ENCODE data around the gene PTPN4. TPM values are rescaled to one million over a fixed set of nuclear protein-coding genes. Genes with fewer than 3 reads are reported as not detected.

Gene PTPN4
- total and polyA plus RNA-seq, 10 of the 15 experiments (the other 5 are each of a cell fraction or from before 2014, with no cell fraction given), result 5.0 to 29.7 (median 23.7) TPM

DNA sequence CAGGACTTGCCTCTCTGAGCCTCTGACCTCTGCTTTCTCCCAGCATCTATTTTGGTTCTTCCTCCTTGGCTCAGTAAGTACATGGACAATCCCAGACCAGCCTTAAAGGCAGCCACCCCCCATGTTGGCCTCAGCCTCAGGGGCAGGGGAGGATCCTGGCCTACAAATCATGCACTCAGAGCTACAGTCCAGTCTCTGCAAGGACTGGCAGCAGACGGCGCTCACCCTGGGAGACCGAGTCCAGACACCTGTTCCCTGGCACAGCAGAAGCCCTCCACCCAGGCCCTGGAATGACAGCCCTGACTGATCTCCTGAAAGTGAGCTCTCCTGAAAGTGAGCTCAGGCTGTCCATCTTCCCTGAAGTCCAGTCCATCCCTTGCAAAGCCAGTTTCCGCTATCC is 25.7 kb upstream of the PTPN4 start:
- Histone ChIP-seq H3K9me3 (replicated peaks; ENCODE audit: control insufficient read depth, insufficient read depth, low read length) (no peaks in the 10 kb centered on the region), H3K27ac (ENCODE audit: control insufficient read depth, insufficient read depth) (no peak overlapping the region), H3K36me3 (ENCODE audit: control insufficient read depth in 2 of 2, insufficient read depth in 2 of 2, low read length in 1 of 2) (no peaks in the 10 kb centered on the region), H3K4me1 (ENCODE audit: control insufficient read depth, insufficient read depth, low read length) (no peaks in the 10 kb centered on the region), H3K9ac (ENCODE audit: control insufficient read depth, insufficient read depth, low read length) (no peak overlapping the region), H3K4me3 (no peak overlapping the region), H4K20me1 (ENCODE audit: control insufficient read depth, insufficient read depth) (no peaks in the 10 kb centered on the region), H3K4me2 (ENCODE audit: control insufficient read depth, insufficient read depth) (no peak overlapping the region), H3K79me2 (ENCODE audit: control insufficient read depth, insufficient read depth, low read length) (no peaks in the 10 kb centered on the region), H3K27me3 (replicated peaks in 1 of 2; ENCODE audit: control insufficient read depth in 2 of 2, insufficient read depth in 2 of 2, low read length in 1 of 2) (no peaks in the 10 kb centered on the region; a peak in 1 of 4 replicates), H2AFZ (ENCODE audit: control insufficient read depth, low read depth, low read length) (no peak overlapping the region)
- TF ChIP-seq, protein P1, sequence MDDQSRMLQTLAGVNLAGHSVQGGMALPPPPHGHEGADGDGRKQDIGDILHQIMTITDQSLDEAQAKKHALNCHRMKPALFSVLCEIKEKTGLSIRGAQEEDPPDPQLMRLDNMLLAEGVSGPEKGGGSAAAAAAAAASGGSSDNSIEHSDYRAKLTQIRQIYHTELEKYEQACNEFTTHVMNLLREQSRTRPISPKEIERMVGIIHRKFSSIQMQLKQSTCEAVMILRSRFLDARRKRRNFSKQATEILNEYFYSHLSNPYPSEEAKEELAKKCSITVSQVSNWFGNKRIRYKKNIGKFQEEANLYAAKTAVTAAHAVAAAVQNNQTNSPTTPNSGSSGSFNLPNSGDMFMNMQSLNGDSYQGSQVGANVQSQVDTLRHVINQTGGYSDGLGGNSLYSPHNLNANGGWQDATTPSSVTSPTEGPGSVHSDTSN (IDR thresholded peaks at IDR 0.05; ENCODE audit: insufficient replicate concordance, low read depth, low read length), result no peak
- TF ChIP-seq BCL11A (IDR thresholded peaks at IDR 0.05; ENCODE audit: low read depth, low read length) (no peak), ASH2L (IDR thresholded peaks at IDR 0.05; ENCODE audit: borderline replicate concordance, low read depth) (no peak), NFXL1 (IDR thresholded peaks at IDR 0.05; ENCODE audit: borderline replicate concordance) (no peak), KDM1A (IDR thresholded peaks at IDR 0.05; ENCODE audit: borderline replicate concordance) (no peak), MYB (IDR thresholded peaks at IDR 0.05; ENCODE audit: borderline replicate concordance, low read depth, low read length) (no peak), CHD2 (IDR thresholded peaks at IDR 0.05; ENCODE audit: borderline replicate concordance, low read depth, low read length) (no peak), ZNF207 (IDR thresholded peaks at IDR 0.05; ENCODE audit: borderline replicate concordance) (no peak), POU2F2 (IDR thresholded peaks at IDR 0.05; ENCODE audit: borderline replicate concordance, low read depth, low read length) (no peak), FOXK2 (IDR thresholded peaks at IDR 0.05) (no peak)
- no peak for DNase-seq (ENCODE audit: low read depth, low spot score)
- WGBS (ENCODE audit: insufficient coverage, insufficient replicate concordance, low lambda C conversion rate, missing lambda C conversion rate), result 53% methylated on average over 4 of the region's 4 CpGs
- BruUV-seq (replicated peaks), result no TSS peak
- intact Hi-C loops (cut with micrococcal nuclease; ENCODE audit: unreplicated experiment), result no loop called here
- no peak for FAIRE-seq
- ChIA-PET SMC1A (ENCODE audit: uncharacterized antibody, unreplicated experiment) (interaction anchor here (1.0 kb wide), 1 partner anchor 442 kb away, joined by 4 read pairs; no protein-coding TSS in a partner anchor), CTCF (no interaction called here), POLR2A (interaction anchor here (0.7 kb wide), 1 partner anchor 385 kb away, joined by 3 read pairs; no protein-coding TSS in a partner anchor), RAD21 (ENCODE audit: unreplicated experiment) (no interaction called here)
- no peak for ATAC-seq
- in situ Hi-C loops (cut with MboI), result no loop called here

All from GM12878 (cell line).